Gastrocnemius medialis (tissue), 4 donors: ENCODE data around the gene ID3. TPM values are rescaled to one million over a fixed set of nuclear protein-coding genes. Genes with fewer than 3 reads are reported as not detected.

Experiments used
- ATAC-seq, 2 donors: fragments of 150-250 bp; one replicate each; pipeline ENCODE4 v1.9.1; 2016
- DNase-seq, 2 donors: peaks; one replicate each; pipeline ENCODE4 v3.0.0-alpha.2; 2019
- H3K27ac ChIP-seq, 4 donors: fragments of 200-600 bp; sonication (generic); 1 replicate in 1 of 4; 2 replicates in 3 of 4; pipeline ENCODE4 v1.5.1; 2016 to 2018; ENCODE audit warnings: mild to moderate bottlenecking in 2 of 4, moderate library complexity in 1 of 4
- H3K27me3 ChIP-seq, 3 donors: fragments of 200-600 bp; sonication (generic) in 2 of 3; 1 replicate in 1 of 3; 2 replicates in 2 of 3; pipeline versions ENCODE4 v1.5.1 to v1.6.0; 2016 to 2019; ENCODE audit warnings: mild to moderate bottlenecking in 1 of 3, moderate library complexity in 1 of 3
- H3K36me3 ChIP-seq, 2 donors: fragments of 200-600 bp; sonication (generic) in 1 of 2; one replicate each; pipeline ENCODE4 v1.5.1; 2017 to 2018
- H3K4me1 ChIP-seq, 2 donors: fragments of 200-600 bp; sonication (generic) in 1 of 2; one replicate each; pipeline ENCODE4 v1.5.1; 2016 to 2017; ENCODE audit warnings: mild to moderate bottlenecking in 2 of 2
- H3K4me3 ChIP-seq, 4 donors: fragments of 200-600 bp; sonication (generic) in 3 of 4; 1 replicate in 1 of 4; 2 replicates in 3 of 4; pipeline ENCODE4 v1.5.1; 2016 to 2019; ENCODE audit warnings: mild to moderate bottlenecking in 2 of 4
- H3K9me3 ChIP-seq, 3 donors: fragments of 200-600 bp; sonication (generic) in 2 of 3; 1 replicate in 1 of 3; 2 replicates in 2 of 3; pipeline ENCODE4 v1.5.1; 2016 to 2019
- POLR2A ChIP-seq, 2 donors: fragments of 450-650 bp; IDR thresholded peaks; one replicate each; pipeline ENCODE4 v1.6.1; 2017; ENCODE audit warnings: antibody characterized with exemption in 2 of 2, mild to moderate bottlenecking in 2 of 2, moderate library complexity in 2 of 2
- in situ Hi-C, 4 donors: fragments of 200-750 bp; cut with MboI; loops; one replicate each; pipeline versions ENCODE4 v1.15.0 to v1.8.0; 2017; ENCODE audit warnings: low sequenced_read_pairs in 4 of 4
- intact Hi-C: fragments of 100-400 bp; cut with DNase I; formaldehyde crosslinking; loops from one replicate; pipeline ENCODE4 v1.15.1; 2023; ENCODE audit warnings: low total_unique reads
- total RNA-seq, 4 donors: library from RNA; depleted of rRNA; stranded (reverse); fragments of >200 nt; gene quantifications; one replicate each; pipeline versions ENCODE4 v1.1.0 to v1.2.3, GENCODE V29; 2016
- TF ChIP-seq, protein P1 (sequence below), 5 experiments: fragments of 450-650 bp in 3 of 5; fragments of 200-600 bp in 2 of 5; sonication (generic) in 2 of 5; IDR thresholded peaks in 4 of 5; conservative IDR thresholded peaks in 1 of 5; 1 replicate in 4 of 5; 2 replicates in 1 of 5; pipeline ENCODE4 v1.5.1; 2016 to 2019; ENCODE audit warnings: antibody characterized with exemption in 5 of 5, mild to moderate bottlenecking in 3 of 5, moderate library complexity in 3 of 5

Gene ID3
- total RNA-seq, 4 donors from 2014 or later, result 67.9 to 124 (median 83.0) TPM

- H3K36me3 ChIP-seq, result no peaks in the 10 kb centered on the region
- in situ Hi-C loops, result no loop called here
- peak overlapping the region; percentile 54 to 89 (median 70) for H3K4me3 ChIP-seq
- intact Hi-C loops, result loop anchor here (5.0 to 10.0 kb wide), 3 partner anchors 78 to 215 kb away; partner anchors contain the start of genes ASAP3, HNRNPR and RPL11
- TF ChIP-seq POLR2A (IDR thresholded peaks at IDR 0.05), result no peak
- TF ChIP-seq, protein P1, sequence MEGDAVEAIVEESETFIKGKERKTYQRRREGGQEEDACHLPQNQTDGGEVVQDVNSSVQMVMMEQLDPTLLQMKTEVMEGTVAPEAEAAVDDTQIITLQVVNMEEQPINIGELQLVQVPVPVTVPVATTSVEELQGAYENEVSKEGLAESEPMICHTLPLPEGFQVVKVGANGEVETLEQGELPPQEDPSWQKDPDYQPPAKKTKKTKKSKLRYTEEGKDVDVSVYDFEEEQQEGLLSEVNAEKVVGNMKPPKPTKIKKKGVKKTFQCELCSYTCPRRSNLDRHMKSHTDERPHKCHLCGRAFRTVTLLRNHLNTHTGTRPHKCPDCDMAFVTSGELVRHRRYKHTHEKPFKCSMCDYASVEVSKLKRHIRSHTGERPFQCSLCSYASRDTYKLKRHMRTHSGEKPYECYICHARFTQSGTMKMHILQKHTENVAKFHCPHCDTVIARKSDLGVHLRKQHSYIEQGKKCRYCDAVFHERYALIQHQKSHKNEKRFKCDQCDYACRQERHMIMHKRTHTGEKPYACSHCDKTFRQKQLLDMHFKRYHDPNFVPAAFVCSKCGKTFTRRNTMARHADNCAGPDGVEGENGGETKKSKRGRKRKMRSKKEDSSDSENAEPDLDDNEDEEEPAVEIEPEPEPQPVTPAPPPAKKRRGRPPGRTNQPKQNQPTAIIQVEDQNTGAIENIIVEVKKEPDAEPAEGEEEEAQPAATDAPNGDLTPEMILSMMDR (IDR thresholded peaks at IDR 0.05 in 4 of 5, conservative IDR thresholded peaks at IDR 0.05 in 1 of 5), result no peak
- peak overlapping the region; percentile 88 to 90 (median 89) for H3K27ac ChIP-seq
- no peaks in the 10 kb centered on the region for H3K27me3 ChIP-seq
- H3K9me3 ChIP-seq, result no peaks in the 10 kb centered on the region
- no peak for DNase-seq
- no peak for ATAC-seq
- peaks cover 46 to 65% of the 10 kb centered on the region in 2 donors for H3K4me1 ChIP-seq
Measured at GRCh38 chr1:23559985-23560741, 862 bp upstream of the ID3 start.

- intact Hi-C loops (loop anchor here (5.0 to 10.0 kb wide), 2 partner anchors 77 to 214 kb away; partner anchors contain the start of genes ASAP3 and HNRNPR), in situ Hi-C loops (no loop called here)
- H3K27me3 ChIP-seq, result no peaks in the 10 kb centered on the region
- H3K4me3 ChIP-seq, result peak overlapping the region; percentile 54 to 89 (median 70)
- H3K27ac ChIP-seq, result peak overlapping the region; percentile 88 to 90 (median 89)
- H3K4me1 ChIP-seq, result peaks cover 51 to 72% of the 10 kb centered on the region in 2 donors
- TF ChIP-seq, protein P1 (IDR thresholded peaks at IDR 0.05 in 4 of 5, conservative IDR thresholded peaks at IDR 0.05 in 1 of 5), result no peak
- no peak for TF ChIP-seq POLR2A (IDR thresholded peaks at IDR 0.05)
- DNase-seq (no peak), ATAC-seq (no peak)
- no peaks in the 10 kb centered on the region for H3K36me3 ChIP-seq
- no peaks in the 10 kb centered on the region for H3K9me3 ChIP-seq
Measured at GRCh38 chr1:23558872-23559135, 497 bp downstream of the ID3 start.

GRCh38 chr1:23558140-23558871 lies 995 bp downstream of the ID3 start:
- peak overlapping the region; percentile 54 to 89 (median 70) for H3K4me3 ChIP-seq
- DNase-seq (peak in 1 of 2 donors; percentile 57), ATAC-seq (no peak)
- TF ChIP-seq, protein P1 (IDR thresholded peaks at IDR 0.05 in 4 of 5, conservative IDR thresholded peaks at IDR 0.05 in 1 of 5), result no peak
- TF ChIP-seq POLR2A (IDR thresholded peaks at IDR 0.05), result peak in 1 of 2 donors; percentile 30
- no peaks in the 10 kb centered on the region for H3K27me3 ChIP-seq
- in situ Hi-C loops (no loop called here), intact Hi-C loops (loop anchor here (5.0 to 10.0 kb wide), 2 partner anchors 76 to 214 kb away; partner anchors contain the start of genes ASAP3 and HNRNPR)
- H3K36me3 ChIP-seq, result no peaks in the 10 kb centered on the region
- peaks cover 51 to 70% of the 10 kb centered on the region in 2 donors for H3K4me1 ChIP-seq
- H3K9me3 ChIP-seq, result no peaks in the 10 kb centered on the region
- H3K27ac ChIP-seq, result peak overlapping the region; percentile 88 to 90 (median 89)

DNA sequence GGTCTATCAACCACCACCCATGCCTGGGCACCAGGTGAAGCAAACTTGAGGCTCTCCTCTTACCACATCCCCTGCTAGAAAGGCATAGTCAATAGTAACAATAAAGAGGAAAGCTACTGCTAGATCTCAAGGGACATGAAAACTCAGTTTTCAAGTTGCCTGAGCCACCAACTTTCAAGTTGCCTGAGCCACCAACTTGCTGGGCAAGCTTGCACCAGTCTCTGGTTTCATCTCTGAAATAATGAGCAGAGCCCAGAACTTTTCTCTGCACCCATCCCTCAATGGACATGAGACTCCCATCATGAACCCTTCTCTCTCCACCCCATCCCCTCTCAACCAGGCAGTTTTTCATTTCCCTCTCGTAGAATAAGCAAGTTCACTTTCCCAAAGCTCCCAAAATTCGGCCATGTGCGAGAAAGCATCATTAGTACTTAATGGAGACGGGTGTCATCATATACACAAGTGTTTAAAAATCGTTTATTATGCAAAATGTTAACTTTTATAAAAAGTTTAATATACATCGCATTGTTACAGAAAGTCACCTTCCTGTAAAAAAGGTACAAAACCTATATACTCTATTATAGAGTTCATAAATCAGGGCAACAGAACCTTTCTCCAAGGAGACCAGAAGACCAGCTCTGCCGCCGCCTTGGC lies 1.7 kb downstream of the ID3 start:
- H3K27me3 ChIP-seq, result no peaks in the 10 kb centered on the region
- intact Hi-C loops (loop anchor here (5.0 to 10.0 kb wide), 2 partner anchors 75 to 213 kb away; partner anchors contain the start of genes ASAP3 and HNRNPR), in situ Hi-C loops (no loop called here)
- H3K4me3 ChIP-seq, result peak overlapping the region; percentile 54 to 89 (median 70)
- TF ChIP-seq, protein P1 (IDR thresholded peaks at IDR 0.05 in 4 of 5, conservative IDR thresholded peaks at IDR 0.05 in 1 of 5), result no peak
- TF ChIP-seq POLR2A (IDR thresholded peaks at IDR 0.05), result no peak
- peaks cover 45 to 63% of the 10 kb centered on the region in 2 donors for H3K4me1 ChIP-seq
- ATAC-seq, result no peak
- H3K9me3 ChIP-seq, result no peaks in the 10 kb centered on the region
- H3K36me3 ChIP-seq, result no peaks in the 10 kb centered on the region
- DNase-seq, result no peak
- peak overlapping the region; percentile 88 to 90 (median 89) for H3K27ac ChIP-seq
